ENCODE data around the gene ABTB2. TPM values are rescaled to one million over a fixed set of nuclear protein-coding genes. Genes with fewer than 3 reads are reported as not detected.

The ABTB2 gene
- total RNA-seq, 4 donors from 2014 or later: 7.1 to 9.3 (median 7.7) TPM

GRCh38 chr11:34161812-34162492 lies 195.9 kb downstream of the ABTB2 start:
- no peaks in the 10 kb centered on the region for H3K4me1 ChIP-seq
- no peak overlapping the region for H3K4me3 ChIP-seq
- H3K9me3 ChIP-seq: no peaks in the 10 kb centered on the region
- no peak for TF ChIP-seq POLR2A (IDR thresholded peaks at IDR 0.05)
- TF ChIP-seq CTCF (IDR thresholded peaks at IDR 0.05): no peak
- no peak for TF ChIP-seq EP300 (IDR thresholded peaks at IDR 0.05)
- no peak overlapping the region for H3K27ac ChIP-seq
- DNase-seq (ENCODE audit: low spot score in 2 of 2): no peak
- 73 to 79% methylated on average over 9 to 16 of the region's 18 CpGs for WGBS, 2 donors
- H3K27me3 ChIP-seq: no peaks in the 10 kb centered on the region
- H3K36me3 ChIP-seq: peaks cover 0 to 96% (median 0%) of the 10 kb centered on the region in 3 donors

- peaks cover 0 to 91% (median 0%) of the 10 kb centered on the region in 3 donors for H3K36me3 ChIP-seq
- H3K4me1 ChIP-seq: no peaks in the 10 kb centered on the region
- H3K4me3 ChIP-seq: no peak overlapping the region
- DNase-seq (ENCODE audit: low spot score in 2 of 2): no peak
- 79 to 82% methylated on average over 4 to 6 of the region's 6 CpGs for WGBS, 2 donors
- H3K27me3 ChIP-seq: no peaks in the 10 kb centered on the region
- H3K27ac ChIP-seq: no peak overlapping the region
- no peaks in the 10 kb centered on the region for H3K9me3 ChIP-seq
- TF ChIP-seq EP300 (IDR thresholded peaks at IDR 0.05) (no peak), CTCF (IDR thresholded peaks at IDR 0.05) (no peak), POLR2A (IDR thresholded peaks at IDR 0.05) (no peak)
Observed at GRCh38 chr11:34161361-34161760, 196.4 kb downstream of the ABTB2 start.

- H3K4me3 ChIP-seq: no peak overlapping the region
- 81 to 84% methylated on average over 18 of the region's 18 CpGs for WGBS, 2 donors
- no peak overlapping the region for H3K27ac ChIP-seq
- H3K4me1 ChIP-seq: peaks cover 0 to 3% (median 0%) of the 10 kb centered on the region in 4 donors
- no peak for DNase-seq (ENCODE audit: low spot score in 2 of 2)
- TF ChIP-seq CTCF (IDR thresholded peaks at IDR 0.05): no peak
- TF ChIP-seq POLR2A (IDR thresholded peaks at IDR 0.05): no peak
- no peak for TF ChIP-seq EP300 (IDR thresholded peaks at IDR 0.05)
- no peaks in the 10 kb centered on the region for H3K27me3 ChIP-seq
- H3K9me3 ChIP-seq: no peaks in the 10 kb centered on the region
- H3K36me3 ChIP-seq: peaks cover 0 to 89% (median 0%) of the 10 kb centered on the region in 3 donors
Observed at GRCh38 chr11:34160791-34161190, 197.0 kb downstream of the ABTB2 start.

GRCh38 chr11:34160049-34160721 lies 197.6 kb downstream of the ABTB2 start:
- H3K4me1 ChIP-seq: peaks cover 0 to 10% (median 0%) of the 10 kb centered on the region in 4 donors
- no peaks in the 10 kb centered on the region for H3K27me3 ChIP-seq
- no peak overlapping the region for H3K4me3 ChIP-seq
- no peak overlapping the region for H3K27ac ChIP-seq
- no peak for DNase-seq (ENCODE audit: low spot score in 2 of 2)
- TF ChIP-seq POLR2A (IDR thresholded peaks at IDR 0.05) (no peak), CTCF (IDR thresholded peaks at IDR 0.05) (no peak), EP300 (IDR thresholded peaks at IDR 0.05) (no peak)
- 78 to 83% methylated on average over 19 to 22 of the region's 22 CpGs for WGBS, 2 donors
- peaks cover 0 to 89% (median 0%) of the 10 kb centered on the region in 3 donors for H3K36me3 ChIP-seq
- no peaks in the 10 kb centered on the region for H3K9me3 ChIP-seq

- 76 to 91% methylated on average over 4 to 6 of the region's 6 CpGs for WGBS, 2 donors
- no peak overlapping the region for H3K27ac ChIP-seq
- H3K4me1 ChIP-seq: peaks cover 0 to 12% (median 0%) of the 10 kb centered on the region in 4 donors
- no peaks in the 10 kb centered on the region for H3K9me3 ChIP-seq
- DNase-seq (ENCODE audit: low spot score in 2 of 2): no peak
- TF ChIP-seq CTCF (IDR thresholded peaks at IDR 0.05): no peak
- TF ChIP-seq EP300 (IDR thresholded peaks at IDR 0.05): no peak
- TF ChIP-seq POLR2A (IDR thresholded peaks at IDR 0.05): no peak
- peaks cover 0 to 90% (median 0%) of the 10 kb centered on the region in 3 donors for H3K36me3 ChIP-seq
- no peaks in the 10 kb centered on the region for H3K27me3 ChIP-seq
- H3K4me3 ChIP-seq: no peak overlapping the region
Observed at GRCh38 chr11:34158661-34159060, 199.1 kb downstream of the ABTB2 start.

All from tibial nerve (tissue), 4 donors.